ENCODE data around the gene RAD51B.

DNA sequence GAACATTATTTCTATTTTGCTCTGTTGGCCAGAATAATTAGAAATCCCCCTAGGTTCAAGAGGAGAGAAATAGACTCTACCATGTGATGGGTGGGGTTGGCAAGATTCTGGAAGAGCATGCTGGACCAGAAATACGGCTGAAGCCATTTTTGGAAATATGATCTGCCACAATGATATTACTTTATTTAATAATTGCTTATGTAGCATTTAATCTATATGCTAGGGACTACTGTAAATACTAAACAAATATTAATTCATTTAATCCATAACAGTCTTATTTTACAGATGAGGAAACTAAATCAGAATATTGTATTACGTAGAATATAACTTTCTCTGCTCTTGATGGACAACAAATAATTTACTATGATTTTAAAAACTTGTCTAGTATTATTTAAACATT, 193.7 kb downstream of the RAD51B start:
- TF ChIP-seq, protein P1, sequence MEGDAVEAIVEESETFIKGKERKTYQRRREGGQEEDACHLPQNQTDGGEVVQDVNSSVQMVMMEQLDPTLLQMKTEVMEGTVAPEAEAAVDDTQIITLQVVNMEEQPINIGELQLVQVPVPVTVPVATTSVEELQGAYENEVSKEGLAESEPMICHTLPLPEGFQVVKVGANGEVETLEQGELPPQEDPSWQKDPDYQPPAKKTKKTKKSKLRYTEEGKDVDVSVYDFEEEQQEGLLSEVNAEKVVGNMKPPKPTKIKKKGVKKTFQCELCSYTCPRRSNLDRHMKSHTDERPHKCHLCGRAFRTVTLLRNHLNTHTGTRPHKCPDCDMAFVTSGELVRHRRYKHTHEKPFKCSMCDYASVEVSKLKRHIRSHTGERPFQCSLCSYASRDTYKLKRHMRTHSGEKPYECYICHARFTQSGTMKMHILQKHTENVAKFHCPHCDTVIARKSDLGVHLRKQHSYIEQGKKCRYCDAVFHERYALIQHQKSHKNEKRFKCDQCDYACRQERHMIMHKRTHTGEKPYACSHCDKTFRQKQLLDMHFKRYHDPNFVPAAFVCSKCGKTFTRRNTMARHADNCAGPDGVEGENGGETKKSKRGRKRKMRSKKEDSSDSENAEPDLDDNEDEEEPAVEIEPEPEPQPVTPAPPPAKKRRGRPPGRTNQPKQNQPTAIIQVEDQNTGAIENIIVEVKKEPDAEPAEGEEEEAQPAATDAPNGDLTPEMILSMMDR (tag by site-specific recombination; IDR thresholded peaks at IDR 0.05), result no peak
- no peak for TF ChIP-seq ZNF514 (tag by site-specific recombination; IDR thresholded peaks at IDR 0.05)
- no peak for TF ChIP-seq REPIN1 (tag by site-specific recombination; IDR thresholded peaks at IDR 0.05; ENCODE audit: low read depth)

All from HEK293 (cell line).